GM19023 (cell line): ENCODE measurements around the gene PKN1.

ENCODE experiments used
- ATAC-seq: cut with Tn5 transposase; IDR thresholded peaks from one replicate; pipeline ENCODE4 v1.9.1; 2021; ENCODE audit warnings: mild to moderate bottlenecking, moderate library complexity; ENCODE audit not compliant: unreplicated experiment

The PKN1 gene

DNA sequence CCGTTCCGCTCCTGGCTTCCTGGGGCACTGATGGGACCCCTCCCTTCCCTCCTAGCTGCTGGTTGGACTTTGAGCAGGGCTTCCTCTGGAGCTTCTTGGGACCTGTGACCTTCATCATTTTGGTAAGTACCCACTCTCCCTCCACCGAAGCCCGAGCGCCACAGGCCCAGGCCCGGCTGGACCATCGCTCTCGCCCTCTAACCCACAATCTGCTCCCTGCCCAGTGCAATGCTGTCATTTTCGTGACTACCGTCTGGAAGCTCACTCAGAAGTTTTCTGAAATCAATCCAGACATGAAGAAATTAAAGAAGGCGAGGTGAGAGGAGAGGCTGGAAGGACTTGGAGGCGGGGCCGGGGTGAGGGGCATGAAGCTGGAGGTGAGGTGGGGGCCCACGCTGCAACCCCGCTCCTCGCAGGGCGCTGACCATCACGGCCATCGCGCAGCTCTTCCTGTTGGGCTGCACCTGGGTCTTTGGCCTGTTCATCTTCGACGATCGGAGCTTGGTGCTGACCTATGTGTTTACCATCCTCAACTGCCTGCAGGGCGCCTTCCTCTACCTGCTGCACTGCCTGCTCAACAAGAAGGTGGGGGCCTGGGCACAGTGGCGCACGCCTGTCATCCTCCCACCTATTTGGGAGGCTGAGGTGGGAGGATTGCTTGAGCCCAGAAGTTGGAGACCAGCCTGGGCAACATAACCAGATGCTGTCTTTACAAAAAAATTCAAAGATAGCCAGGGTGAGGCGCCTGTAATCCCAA, 26.3 kb upstream of the PKN1 start:
- ATAC-seq = no peak

DNA sequence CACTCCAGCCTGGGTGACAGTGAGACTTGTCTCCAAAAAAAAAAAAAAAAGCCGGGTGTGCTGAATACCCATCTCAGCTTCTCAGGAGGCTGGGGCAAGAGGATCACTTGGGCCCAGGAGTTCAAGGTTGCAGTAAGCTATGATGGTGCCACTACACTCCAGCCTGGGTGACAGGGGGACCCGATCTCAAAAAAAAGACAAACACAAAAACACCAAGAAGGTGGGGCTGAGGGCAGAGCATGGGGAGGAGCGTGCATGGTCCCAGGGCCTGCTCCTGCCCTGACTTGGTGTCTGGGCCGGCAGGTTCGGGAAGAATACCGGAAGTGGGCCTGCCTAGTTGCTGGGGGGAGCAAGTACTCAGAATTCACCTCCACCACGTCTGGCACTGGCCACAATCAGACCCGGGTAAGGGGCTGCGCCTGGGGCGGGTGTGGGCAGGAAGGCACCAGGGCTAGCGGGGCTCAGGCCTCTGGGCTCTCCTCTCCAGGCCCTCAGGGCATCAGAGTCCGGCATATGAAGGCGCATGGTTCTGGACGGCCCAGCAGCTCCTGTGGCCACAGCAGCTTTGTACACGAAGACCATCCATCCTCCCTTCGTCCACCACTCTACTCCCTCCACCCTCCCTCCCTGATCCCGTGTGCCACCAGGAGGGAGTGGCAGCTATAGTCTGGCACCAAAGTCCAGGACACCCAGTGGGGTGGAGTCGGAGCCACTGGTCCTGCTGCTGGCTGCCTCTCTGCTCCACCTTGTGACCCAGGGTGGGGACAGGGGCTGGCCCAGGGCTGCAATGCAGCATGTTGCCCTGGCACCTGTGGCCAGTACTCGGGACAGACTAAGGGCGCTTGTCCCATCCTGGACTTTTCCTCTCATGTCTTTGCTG, 25.3 kb upstream of the PKN1 start:
- ATAC-seq = no peak

DNA sequence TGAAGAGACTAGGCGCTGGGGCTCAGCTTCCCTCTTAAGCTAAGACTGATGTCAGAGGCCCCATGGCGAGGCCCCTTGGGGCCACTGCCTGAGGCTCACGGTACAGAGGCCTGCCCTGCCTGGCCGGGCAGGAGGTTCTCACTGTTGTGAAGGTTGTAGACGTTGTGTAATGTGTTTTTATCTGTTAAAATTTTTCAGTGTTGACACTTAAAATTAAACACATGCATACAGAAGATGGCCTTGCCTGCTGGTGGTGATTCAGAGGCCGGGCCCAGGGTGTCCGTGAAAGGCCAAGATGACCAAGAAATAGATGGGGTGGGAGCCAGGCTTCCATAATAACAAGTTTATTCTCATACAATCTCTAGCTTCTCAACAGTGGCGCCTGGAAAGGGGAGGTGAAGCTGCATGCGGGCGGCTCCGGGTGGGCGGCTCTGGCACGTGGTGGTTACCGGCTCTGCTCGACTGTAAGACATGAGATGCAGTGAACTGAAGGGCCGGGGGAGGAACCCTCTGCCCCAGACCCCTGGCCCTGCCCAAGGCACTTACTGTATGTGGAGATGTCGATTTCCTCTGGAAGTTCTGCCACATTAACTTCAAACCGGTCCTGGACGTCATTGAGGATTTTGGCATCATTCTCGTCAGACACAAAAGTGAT, 24.5 kb upstream of the PKN1 start:
- ATAC-seq = no peak

DNA sequence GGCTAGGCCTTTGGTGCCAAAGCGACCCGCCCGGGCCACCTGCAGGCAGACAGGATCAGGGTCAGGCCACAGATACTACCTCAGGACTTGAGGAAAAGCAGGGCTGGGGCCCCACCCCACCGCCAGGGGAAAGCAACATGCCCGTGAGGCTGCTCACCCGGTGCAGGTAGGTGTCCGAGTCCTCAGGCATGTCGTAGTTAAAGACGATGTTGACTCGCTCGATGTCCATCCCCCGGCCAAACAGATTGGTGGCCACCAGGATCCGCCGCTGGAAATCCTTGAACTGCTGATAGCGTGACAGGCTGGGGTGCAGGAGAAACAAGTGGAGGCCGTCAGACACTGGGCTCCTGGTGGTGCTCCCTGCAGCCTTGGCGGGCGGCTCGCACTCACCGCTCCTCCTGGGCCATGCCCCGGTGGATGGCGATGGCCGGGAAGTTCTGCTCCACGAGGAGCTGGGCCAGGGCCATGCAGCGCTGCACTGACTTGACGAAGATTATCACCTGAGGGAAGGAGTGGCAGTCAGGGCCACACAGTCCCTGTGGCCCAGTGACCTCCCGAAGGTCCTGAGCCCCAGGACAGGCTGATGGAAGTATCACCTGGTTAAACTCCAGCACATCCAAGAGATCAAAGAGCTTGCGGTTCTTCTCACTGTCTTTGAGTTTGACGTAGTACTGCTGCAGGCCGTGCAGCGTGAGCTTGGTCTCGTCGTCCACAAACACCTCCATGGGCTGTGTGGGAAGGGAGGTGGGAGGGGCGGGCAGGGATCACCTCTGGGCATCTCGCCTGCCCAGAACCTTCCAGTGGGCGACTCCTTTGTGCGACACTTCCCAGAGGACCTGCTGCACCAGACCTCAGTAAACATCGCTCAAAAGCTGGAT, 23.7 kb upstream of the PKN1 start:
- no peak for ATAC-seq

DNA sequence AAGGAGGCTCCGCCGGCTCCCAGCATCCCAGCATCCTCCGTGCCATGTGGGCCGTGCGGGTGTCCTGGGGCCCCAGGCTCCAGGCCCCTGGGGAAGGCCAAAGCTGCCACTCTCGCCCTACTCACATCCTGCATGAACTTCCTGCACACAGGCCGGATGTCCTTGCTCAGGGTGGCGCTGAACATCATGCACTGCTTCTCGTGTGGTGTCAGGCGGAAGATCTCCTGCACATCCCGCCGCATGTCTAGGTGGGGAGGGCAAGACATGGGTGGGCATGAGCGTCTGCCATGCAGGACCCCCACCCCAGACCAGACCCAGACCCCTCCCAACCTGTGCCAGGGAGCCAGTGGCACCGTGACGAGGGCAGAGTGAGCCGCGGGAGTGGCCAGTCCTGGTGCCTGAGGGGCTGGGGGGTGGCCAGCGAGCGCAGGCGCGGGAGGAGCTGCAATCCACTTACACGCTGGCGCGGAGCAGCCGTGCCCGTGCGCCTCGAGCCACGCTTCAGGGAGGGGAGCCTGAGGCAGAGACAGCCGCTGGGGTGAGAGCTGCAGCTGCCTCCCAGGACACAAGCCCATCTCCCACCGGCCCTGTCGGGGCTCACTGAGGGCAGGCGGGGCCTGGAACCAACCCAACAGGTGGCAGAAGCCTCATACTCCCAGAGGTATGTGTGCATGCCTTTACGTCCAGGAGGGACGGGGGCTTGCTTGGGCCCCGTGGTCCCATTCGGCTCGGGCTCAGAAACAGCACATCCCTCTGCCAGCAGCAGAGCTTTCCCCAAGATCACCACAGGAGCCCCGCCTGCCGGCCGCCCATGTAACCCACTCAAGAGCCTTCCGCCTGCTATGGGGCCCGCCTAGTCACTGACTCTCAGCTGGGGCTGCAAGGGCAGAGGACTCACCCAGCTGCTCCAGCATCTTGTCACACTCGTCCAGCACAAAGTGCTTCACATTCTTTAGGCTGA, 22.7 kb upstream of the PKN1 start:
- no peak for ATAC-seq

DNA sequence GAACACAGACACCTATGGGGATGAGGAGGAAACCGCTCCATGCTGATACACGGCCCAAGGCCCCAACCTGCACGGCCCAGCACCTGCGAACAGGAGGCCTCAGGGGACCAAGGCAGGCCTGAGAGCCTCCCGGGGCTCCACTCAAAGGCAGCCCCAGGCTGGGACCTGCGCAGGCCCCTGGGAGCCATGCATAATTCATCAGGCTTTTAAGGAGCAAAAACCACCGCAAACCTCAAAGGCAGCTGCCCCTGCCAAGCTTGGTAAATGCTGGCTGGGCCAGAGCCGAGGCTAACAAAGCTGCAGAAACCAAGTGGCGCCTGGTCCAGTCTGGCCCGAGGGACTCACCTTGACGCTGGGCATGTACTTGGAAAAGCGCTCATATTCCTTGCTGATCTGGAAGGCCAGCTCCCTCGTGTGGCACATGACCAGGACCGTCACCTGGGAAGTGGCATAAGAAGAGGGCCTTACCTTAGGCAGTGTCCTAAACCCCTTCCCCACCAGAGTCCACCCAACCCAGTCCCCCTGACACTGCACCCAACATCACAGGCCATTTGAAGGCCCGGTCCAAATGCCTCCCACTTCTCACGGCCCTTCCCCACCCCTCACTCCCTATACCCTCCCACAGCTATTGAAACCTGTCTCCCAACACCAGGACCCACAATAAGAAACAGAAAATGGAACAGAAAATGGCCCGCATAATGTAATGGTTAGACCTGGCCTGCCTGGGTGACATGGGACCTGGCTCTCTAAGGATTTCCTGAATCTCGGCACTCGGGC, 21.8 kb upstream of the PKN1 start:
- no peak for ATAC-seq

DNA sequence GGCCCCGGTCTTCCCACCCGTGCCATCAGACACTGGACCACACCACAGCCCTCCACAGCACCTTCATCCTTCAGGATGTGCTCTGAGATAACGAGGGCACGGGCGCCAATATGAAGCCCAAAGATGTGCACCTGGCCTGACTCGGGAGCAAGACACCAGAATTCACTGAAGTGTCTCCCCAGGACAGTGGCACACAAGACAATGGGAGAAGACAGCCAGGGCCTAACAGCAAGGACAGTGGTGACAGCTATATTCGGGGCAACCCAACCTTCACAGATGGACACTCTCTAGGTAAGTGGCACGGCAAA, 21.2 kb upstream of the PKN1 start:
- ATAC-seq = no peak

DNA sequence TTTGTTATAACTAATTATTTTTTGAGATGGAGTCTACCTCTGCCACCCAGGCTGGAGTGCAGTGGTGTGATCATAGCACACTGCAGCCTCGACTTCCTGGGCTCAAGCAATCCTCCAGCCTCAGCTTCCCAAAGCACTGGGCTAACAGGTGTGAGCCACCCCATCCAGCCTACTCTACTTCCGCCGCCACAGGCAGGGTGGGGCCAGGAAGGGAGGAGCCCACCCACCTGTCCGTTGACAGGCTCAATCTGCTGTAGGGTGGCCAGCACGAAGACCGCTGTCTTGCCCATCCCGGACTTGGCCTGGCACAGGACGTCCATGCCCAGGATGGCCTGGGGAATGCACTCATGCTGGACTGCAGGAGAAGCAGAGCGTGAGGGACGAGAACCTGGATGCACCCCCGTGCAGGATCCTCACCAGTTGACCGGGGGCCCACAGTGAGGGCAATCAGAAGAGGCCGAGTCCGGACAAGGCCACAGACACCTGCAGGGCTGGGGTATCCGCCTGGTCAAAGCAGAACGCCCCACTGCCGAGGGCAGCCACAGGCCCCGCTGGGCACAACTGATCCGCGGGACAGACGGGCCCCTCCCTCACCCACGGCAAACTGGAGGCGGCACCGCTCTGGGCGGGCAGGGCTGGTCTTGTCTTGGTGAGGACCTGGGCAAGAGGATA, 20.6 kb upstream of the PKN1 start:
- ATAC-seq = no peak

DNA sequence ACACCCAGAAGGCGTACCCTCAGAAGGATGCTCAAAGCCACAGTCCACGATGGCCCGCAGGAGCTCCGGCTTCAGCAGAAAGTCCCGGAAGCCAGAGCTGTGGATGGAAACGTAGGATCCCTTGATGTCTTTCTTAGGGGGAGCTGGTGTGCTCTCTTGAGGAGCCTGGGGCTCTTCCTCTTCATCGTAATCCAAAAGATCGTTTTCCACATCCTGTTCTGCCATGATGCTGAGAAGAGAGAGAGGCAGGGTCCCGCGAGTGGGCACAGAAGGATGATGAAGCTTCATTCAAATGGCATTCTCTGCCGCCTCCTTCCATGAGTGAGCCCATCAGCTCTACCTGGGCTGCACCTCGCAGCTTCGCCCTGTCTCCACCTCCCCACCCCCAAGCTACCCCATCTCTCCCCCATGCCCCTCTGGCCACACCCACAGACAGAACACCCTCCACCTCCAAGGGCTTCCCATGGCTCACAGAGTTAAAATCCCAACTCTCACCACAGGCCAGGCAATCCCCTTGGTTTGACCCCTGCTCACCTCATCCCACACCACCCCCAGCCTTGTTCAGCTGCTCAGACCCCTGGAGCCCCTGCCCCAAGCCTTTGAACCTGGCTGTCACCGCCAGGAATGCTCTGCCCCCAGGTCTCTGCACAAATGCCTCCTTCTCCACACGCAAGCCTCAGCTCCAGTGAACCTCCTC, 20.0 kb upstream of the PKN1 start:
- ATAC-seq = no peak

DNA sequence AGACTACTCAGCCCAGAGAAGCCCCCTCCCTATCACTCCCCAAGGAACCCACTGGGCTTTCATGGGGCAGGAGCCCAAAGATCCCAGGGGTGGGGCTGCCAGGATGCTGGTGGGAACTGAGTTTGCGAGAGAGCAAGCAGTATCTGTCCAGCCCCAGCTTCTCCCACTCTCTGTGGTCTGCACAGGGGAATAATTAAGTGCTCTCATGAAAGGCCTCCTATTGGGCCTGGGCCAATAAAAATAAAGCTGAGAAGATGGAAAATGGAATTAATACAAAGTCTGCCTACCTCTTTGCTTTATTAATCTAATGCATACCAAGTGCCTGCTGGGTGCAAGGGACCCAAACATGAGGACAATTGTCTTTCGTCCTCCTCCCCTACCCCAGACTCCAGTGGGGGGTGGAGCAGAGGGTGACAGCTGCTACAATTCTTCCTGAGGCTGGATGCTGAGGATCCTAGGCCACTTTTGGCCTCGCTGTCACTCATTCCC, 19.4 kb upstream of the PKN1 start:
- no peak for ATAC-seq

DNA sequence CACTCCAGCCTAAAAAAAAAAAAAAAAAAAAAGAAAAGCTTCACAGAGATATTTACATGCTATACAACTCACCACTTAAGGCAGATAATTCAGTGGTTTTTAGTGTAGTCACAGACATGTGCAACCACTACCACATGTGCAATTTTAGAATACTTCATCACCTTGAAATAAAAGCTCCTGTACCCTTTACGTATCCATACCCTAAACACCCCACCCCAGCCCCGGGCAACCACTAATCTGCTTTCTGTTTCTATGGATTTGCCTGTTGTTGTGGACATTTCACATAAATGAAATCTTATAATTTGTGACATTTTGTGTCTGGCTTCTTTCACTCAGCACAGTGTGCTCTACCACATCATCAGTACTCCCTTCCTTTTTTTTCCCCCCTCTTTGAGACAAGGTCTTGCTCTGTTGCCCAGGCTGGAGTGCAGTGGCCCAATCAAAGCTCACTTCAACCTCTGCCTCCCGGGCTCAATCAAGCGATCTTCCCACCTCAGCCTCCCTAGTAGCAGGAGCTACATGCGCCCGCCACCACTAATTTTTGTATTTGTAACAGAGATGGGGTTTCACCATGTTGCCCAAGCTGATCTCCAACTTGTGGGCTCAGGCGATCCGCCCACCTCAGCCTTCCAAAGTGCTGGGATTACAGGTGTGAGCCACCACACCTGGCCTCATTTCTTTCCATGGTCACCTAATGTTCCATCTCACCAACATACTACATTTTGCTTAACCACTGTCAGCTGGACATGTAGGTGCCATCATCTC, 18.0 kb upstream of the PKN1 start:
- ATAC-seq = no peak

DNA sequence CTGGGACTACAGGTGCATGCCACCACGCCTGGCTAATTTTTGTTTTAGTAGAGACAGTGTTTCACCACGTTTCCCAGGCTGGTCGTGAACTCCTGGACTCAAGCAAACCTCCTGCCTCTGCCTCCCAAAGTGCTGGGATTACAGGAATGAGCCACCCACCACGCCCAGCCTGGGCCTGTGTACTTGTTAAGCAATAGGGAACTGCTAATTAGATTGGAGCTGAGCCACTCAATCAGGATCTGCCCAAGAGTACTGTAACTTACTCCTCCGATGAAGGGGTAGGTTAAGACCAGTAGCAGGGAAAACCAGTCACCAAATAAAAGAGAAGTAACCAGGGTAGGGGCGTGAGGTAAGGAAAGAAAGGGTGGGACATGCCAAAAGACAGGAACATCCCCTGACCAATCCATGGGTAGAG, 16.3 kb upstream of the PKN1 start:
- no peak for ATAC-seq

DNA sequence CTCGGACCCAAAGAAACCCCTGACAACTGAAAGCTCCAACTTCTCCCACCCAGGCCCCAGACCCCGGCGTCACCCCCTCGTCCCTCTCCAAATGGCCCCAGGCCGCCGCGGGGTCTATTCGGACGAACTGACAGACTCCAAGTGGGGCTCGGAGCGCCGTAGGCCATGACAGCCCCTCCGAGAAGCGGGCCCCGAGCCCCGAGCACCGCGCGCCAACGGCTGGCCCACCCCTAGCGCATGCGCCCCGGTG, 14.3 kb upstream of the PKN1 start:
- peak; percentile 42 for ATAC-seq

DNA sequence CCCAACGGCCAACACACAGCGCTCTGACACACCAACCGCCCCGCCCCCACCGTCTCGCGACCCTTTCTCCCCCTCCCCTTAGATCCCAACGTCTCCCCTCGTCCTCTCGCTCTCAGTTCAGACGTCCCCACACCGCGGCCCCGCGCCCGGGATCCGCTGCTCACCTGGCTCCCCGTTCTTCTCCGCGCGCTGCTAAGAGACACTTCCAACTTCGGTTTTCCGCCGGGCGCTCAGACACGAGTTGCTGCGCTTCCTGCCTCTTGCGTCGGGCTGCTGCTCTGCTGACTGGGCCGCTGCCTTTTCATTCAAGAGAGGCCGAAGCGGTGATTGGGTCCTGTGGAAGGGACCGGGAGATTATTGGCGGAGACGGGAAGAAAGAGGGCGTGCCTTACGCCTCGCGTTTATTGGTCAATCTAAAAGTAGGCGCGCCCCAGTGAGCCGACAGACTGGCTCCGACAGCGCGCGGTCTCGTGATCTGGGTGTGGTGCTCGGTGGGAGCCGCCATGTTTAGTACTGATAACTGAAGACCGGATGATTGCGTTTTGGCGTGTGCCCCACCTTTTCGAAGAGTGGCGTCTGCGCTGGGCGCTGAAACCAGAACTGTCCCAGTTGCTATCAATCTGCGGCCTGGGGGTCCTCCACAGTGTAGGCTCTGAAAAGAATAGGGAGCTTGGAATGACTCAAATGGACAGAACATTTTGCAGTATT, 13.8 kb upstream of the PKN1 start, which contains the start of gene DDX39A:
DDX39A (minus strand) TSS at position 236 of the 708 bp plus-strand sequence. CDS start 6,121 bp downstream, outside the sequence.
- ATAC-seq = peak; percentile 85

DNA sequence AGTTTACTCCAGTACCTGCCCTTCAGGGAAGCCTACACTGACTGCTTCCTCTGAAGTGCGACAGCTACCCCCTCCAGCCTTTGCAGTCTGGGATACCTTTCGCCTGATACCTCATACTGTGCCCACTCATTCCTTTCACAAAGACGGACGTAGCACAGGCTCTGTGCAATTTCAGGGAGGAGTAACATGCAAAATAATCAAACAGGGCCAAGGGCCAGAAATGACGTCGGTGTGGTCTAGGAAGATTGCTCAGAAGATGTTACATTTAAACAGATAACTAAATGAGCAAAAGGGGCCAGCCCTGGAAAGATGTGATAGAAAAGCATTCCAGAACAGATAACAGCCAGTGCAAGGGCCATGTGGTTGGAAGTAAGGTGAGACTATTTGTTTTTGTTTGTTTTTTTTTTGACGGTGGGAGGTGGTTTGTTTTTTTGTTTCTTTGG, 7.4 kb upstream of the PKN1 start:
- ATAC-seq = no peak

DNA sequence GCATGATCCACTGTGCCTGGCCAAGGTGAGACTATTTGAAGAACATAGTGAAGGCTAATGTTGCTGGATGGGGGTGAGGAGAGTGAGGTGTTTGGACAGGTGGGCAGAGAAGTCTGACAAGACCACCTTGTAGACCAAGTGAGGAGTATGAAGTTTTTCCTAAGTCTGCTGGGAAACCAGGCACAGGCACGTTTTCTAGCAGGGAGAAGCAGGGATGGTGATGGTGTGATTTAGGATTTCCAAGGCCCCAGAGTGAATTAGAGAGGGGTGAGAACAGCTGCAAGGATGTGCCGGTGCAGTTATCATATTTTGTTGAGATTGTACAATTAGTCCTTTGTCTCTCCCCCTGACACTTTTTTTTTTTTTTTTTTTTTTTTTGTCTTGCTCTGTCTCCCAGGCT, 5.6 kb upstream of the PKN1 start:
- no peak for ATAC-seq
